ENCODE measurements around the gene AGRN.

DNA sequence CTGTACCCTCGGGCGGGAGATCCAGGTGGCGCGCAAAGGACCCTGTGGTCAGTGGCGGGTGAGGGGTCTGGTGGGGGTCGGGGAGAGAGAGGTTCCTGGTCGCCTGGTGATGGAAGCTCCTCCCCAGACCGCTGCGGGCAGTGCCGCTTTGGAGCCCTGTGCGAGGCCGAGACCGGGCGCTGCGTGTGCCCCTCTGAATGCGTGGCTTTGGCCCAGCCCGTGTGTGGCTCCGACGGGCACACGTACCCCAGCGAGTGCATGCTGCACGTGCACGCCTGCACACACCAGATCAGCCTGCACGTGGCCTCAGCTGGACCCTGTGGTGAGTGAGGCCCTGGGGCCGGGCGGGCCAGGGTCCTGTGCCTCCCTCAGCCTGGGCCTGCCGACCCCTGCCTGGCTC is 23.5 kb downstream of the AGRN start:
- TF ChIP-seq, protein P1, sequence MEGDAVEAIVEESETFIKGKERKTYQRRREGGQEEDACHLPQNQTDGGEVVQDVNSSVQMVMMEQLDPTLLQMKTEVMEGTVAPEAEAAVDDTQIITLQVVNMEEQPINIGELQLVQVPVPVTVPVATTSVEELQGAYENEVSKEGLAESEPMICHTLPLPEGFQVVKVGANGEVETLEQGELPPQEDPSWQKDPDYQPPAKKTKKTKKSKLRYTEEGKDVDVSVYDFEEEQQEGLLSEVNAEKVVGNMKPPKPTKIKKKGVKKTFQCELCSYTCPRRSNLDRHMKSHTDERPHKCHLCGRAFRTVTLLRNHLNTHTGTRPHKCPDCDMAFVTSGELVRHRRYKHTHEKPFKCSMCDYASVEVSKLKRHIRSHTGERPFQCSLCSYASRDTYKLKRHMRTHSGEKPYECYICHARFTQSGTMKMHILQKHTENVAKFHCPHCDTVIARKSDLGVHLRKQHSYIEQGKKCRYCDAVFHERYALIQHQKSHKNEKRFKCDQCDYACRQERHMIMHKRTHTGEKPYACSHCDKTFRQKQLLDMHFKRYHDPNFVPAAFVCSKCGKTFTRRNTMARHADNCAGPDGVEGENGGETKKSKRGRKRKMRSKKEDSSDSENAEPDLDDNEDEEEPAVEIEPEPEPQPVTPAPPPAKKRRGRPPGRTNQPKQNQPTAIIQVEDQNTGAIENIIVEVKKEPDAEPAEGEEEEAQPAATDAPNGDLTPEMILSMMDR (IDR thresholded peaks at IDR 0.05) = no peak
- TF ChIP-seq POLR2A (IDR thresholded peaks at IDR 0.05; ENCODE audit: low read depth) (no peak), EP300 (IDR thresholded peaks at IDR 0.05) (no peak), POLR2AphosphoS5 (IDR thresholded peaks at IDR 0.05) (no peak)

Measured in esophagus muscularis mucosa (tissue), 4 donors.